Breast epithelium (tissue), 3 donors: ENCODE results near the gene HPCAL1.

Experiments
- POLR2A ChIP-seq: fragments of 450-650 bp; IDR thresholded peaks from one replicate; pipeline ENCODE4 v1.6.1; 2016; ENCODE audit warnings: antibody characterized with exemption, mild to moderate bottlenecking, moderate library complexity
- POLR2AphosphoS5 ChIP-seq, 3 donors: sonication (generic); formaldehyde crosslinking; IDR thresholded peaks; one replicate each; pipeline ENCODE4 v1.6.1; 2017; ENCODE audit warnings: antibody characterized with exemption in 3 of 3
- TF ChIP-seq, protein P1 (sequence below), 3 donors: fragments of 450-650 bp; IDR thresholded peaks; one replicate each; pipeline ENCODE4 v1.5.1; 2016 to 2017; ENCODE audit warnings: antibody characterized with exemption in 3 of 3, mild to moderate bottlenecking in 3 of 3, moderate library complexity in 3 of 3

DNA sequence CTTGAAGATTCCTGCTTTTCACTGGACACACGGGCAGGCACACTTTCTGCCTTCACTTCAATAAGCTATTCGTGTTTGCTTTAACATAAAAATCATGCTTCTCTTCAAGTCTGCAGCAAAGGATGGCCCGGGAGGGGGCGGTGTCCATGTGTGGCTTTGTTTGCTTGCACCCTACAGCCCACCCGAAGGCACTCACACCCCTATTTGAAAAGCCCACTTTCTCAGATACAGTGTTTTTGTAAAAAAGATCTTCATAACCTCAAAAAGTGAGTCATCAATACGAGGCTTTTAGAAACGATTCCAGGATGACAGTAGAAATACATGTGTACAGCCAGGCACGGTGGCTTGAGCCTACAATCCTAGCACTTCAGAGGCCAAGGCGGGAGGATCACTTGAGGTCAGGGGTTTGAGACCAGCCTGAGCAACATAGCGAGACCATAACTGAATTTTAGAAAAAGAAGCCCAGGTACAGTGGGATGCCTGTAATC, 36.5 kb upstream of the HPCAL1 start:
- TF ChIP-seq, protein P1, sequence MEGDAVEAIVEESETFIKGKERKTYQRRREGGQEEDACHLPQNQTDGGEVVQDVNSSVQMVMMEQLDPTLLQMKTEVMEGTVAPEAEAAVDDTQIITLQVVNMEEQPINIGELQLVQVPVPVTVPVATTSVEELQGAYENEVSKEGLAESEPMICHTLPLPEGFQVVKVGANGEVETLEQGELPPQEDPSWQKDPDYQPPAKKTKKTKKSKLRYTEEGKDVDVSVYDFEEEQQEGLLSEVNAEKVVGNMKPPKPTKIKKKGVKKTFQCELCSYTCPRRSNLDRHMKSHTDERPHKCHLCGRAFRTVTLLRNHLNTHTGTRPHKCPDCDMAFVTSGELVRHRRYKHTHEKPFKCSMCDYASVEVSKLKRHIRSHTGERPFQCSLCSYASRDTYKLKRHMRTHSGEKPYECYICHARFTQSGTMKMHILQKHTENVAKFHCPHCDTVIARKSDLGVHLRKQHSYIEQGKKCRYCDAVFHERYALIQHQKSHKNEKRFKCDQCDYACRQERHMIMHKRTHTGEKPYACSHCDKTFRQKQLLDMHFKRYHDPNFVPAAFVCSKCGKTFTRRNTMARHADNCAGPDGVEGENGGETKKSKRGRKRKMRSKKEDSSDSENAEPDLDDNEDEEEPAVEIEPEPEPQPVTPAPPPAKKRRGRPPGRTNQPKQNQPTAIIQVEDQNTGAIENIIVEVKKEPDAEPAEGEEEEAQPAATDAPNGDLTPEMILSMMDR (IDR thresholded peaks at IDR 0.05), result no peak
- TF ChIP-seq POLR2A (no peak), POLR2AphosphoS5 (IDR thresholded peaks at IDR 0.05) (no peak)
